Uterus (tissue), 4 donors: ENCODE measurements around the gene ABCD3. TPM values are rescaled to one million over a fixed set of nuclear protein-coding genes. Genes with fewer than 3 reads are reported as not detected.
"Not testable (repeated sequence)": the region's sequence is repeated elsewhere in the genome, so short reads cannot be mapped to it uniquely, and the experiment has no call there.

Source experiments
- DNase-seq, 2 donors: peaks; one replicate each; pipeline ENCODE4 v3.0.0-alpha.2; 2019 to 2020
- H3K27ac ChIP-seq, 2 donors: fragments of 200-600 bp; sonication (generic); 1 replicate in 1 of 2; 2 replicates in 1 of 2; pipeline ENCODE4 v1.5.1; 2016 to 2018
- H3K27me3 ChIP-seq, 2 donors: fragments of 200-600 bp; sonication (generic); one replicate each; pipeline ENCODE4 v1.5.1; 2018 to 2019; ENCODE audit warnings: control low read depth in 1 of 2
- H3K36me3 ChIP-seq, 2 donors: fragments of 200-600 bp; sonication (generic); one replicate each; pipeline ENCODE4 v1.5.1; 2019; ENCODE audit warnings: control low read depth in 1 of 2
- H3K4me1 ChIP-seq, 2 donors: fragments of 200-600 bp; sonication (generic); one replicate each; pipeline ENCODE4 v1.5.1; 2018 to 2019; ENCODE audit warnings: control low read depth in 1 of 2
- H3K4me3 ChIP-seq, 2 donors: fragments of 200-600 bp; sonication (generic); 1 replicate in 1 of 2; 2 replicates in 1 of 2; pipeline ENCODE4 v1.5.1; 2018 to 2019; ENCODE audit warnings: mild to moderate bottlenecking in 1 of 2
- H3K9me3 ChIP-seq, 2 donors: fragments of 200-600 bp; sonication (generic); one replicate each; pipeline ENCODE4 v1.5.1; 2019; ENCODE audit warnings: control low read depth in 1 of 2
- CTCF ChIP-seq, 4 experiments: fragments of 200-600 bp in 2 of 4; fragments of 450-650 bp in 2 of 4; sonication (generic) in 2 of 4; IDR thresholded peaks; one replicate each; pipeline ENCODE4 v1.5.1; 2016 to 2019; ENCODE audit warnings: antibody characterized with exemption in 4 of 4, mild to moderate bottlenecking in 2 of 4, moderate library complexity in 1 of 4
- POLR2A ChIP-seq, 2 donors: fragments of 450-650 bp; IDR thresholded peaks; one replicate each; pipeline ENCODE4 v1.6.1; 2016; ENCODE audit warnings: antibody characterized with exemption in 2 of 2, mild to moderate bottlenecking in 1 of 2, moderate library complexity in 1 of 2
- intact Hi-C: fragments of 100-400 bp; cut with DNase I; formaldehyde crosslinking; loops from one replicate; pipeline ENCODE4 v1.15.1; 2023; ENCODE audit warnings: low total_unique reads
- total RNA-seq, 4 donors: library from RNA; depleted of rRNA in 3 of 4; stranded (reverse); fragments of >200 nt in 3 of 4; gene quantifications; one replicate each; pipeline versions ENCODE4 v1.1.0 to v1.2.4, GENCODE V29; 2014 to 2023
- donor health status: DM: yes; HTN: yes; CAD: no.

Gene ABCD3
- total RNA-seq, 4 donors from 2014 or later, result 18.4 to 53.2 (median 30.7) TPM

- TF ChIP-seq POLR2A (IDR thresholded peaks at IDR 0.05) (no peak), CTCF (IDR thresholded peaks at IDR 0.05) (no peak)
- DNase-seq, result no peak
- Histone ChIP-seq H3K27ac (no peak overlapping the region), H3K4me1 (no peaks in the 10 kb centered on the region), H3K27me3 (no peaks in the 10 kb centered on the region), H3K4me3 (no peak overlapping the region), H3K36me3 (no peaks in the 10 kb centered on the region), H3K9me3 (no peaks in the 10 kb centered on the region)
- intact Hi-C loops, result no loop called here
Observed at GRCh38 chr1:94425821-94426484, 7.8 kb downstream of the ABCD3 start.

GRCh38 chr1:94426485-94426870 is 8.3 kb downstream of the ABCD3 start:
- H3K27ac ChIP-seq, H3K4me3 ChIP-seq, H3K9me3 ChIP-seq, H3K4me1 ChIP-seq, H3K27me3 ChIP-seq, H3K36me3 ChIP-seq, DNase-seq, intact Hi-C loops: not testable (repeated sequence)

GRCh38 chr1:94428441-94428840 is 10.3 kb downstream of the ABCD3 start:
- H3K27me3 ChIP-seq, result no peaks in the 10 kb centered on the region
- H3K4me1 ChIP-seq, result no peaks in the 10 kb centered on the region
- intact Hi-C loops, result no loop called here
- no peak overlapping the region for H3K4me3 ChIP-seq
- H3K36me3 ChIP-seq, result no peaks in the 10 kb centered on the region
- H3K9me3 ChIP-seq, result no peaks in the 10 kb centered on the region
- TF ChIP-seq CTCF (IDR thresholded peaks at IDR 0.05) (no peak), POLR2A (IDR thresholded peaks at IDR 0.05) (no peak)
- no peak for DNase-seq
- H3K27ac ChIP-seq, result no peak overlapping the region

- H3K4me3 ChIP-seq, H3K4me1 ChIP-seq, H3K36me3 ChIP-seq, intact Hi-C loops, H3K27me3 ChIP-seq, H3K9me3 ChIP-seq, H3K27ac ChIP-seq, DNase-seq: not testable (repeated sequence)
Observed at GRCh38 chr1:94428927-94429528, 10.8 kb downstream of the ABCD3 start.

- intact Hi-C loops, DNase-seq, H3K36me3 ChIP-seq, H3K27me3 ChIP-seq, H3K4me1 ChIP-seq, H3K4me3 ChIP-seq, H3K27ac ChIP-seq, H3K9me3 ChIP-seq: not testable (repeated sequence)
Observed at GRCh38 chr1:94430066-94430465, 11.9 kb downstream of the ABCD3 start.

GRCh38 chr1:94433866-94434265 is 15.7 kb downstream of the ABCD3 start:
- Histone ChIP-seq H3K27ac (no peak overlapping the region), H3K36me3 (no peaks in the 10 kb centered on the region), H3K4me1 (no peaks in the 10 kb centered on the region), H3K4me3 (no peak overlapping the region), H3K9me3 (no peaks in the 10 kb centered on the region), H3K27me3 (no peaks in the 10 kb centered on the region)
- no peak for DNase-seq
- intact Hi-C loops, result no loop called here
- no peak for TF ChIP-seq POLR2A (IDR thresholded peaks at IDR 0.05)
- TF ChIP-seq CTCF (IDR thresholded peaks at IDR 0.05), result no peak
